Neural cell (in vitro differentiated cells): ENCODE results near the gene DAPK2. TPM values are rescaled to one million over a fixed set of nuclear protein-coding genes. Genes with fewer than 3 reads are reported as not detected.

ENCODE experiments used
- H2AFZ ChIP-seq: fragments of 200-600, 300-800 bp; sonication (generic), shearing (Covaris generic); 2 replicates; pipeline ENCODE4 v1.6.0; 2014; ENCODE audit warnings: low read depth, mild to moderate bottlenecking, antibody characterized with exemption, low read length, moderate library complexity
- H3F3A ChIP-seq: fragments of 200-600 bp; shearing (Covaris generic); 2 replicates; pipeline ENCODE4 v1.6.1; 2016; ENCODE audit warnings: mild to moderate bottlenecking, moderate library complexity, mixed read lengths, antibody characterized with exemption, low read length; ENCODE audit not compliant: insufficient read depth, poor library complexity, severe bottlenecking
- H3K27ac ChIP-seq: fragments of 200-600, 300-800 bp; sonication (generic), shearing (Covaris generic); 2 replicates; pipeline ENCODE4 v1.5.1; 2014; ENCODE audit warnings: mild to moderate bottlenecking, low read length, moderate library complexity
- H3K27me3 ChIP-seq: fragments of 300-800, 200-600 bp; sonication (generic), shearing (Covaris generic); 2 replicates; pipeline ENCODE4 v1.6.0; 2014; ENCODE audit warnings: mild to moderate bottlenecking, low read depth, low read length, moderate library complexity; ENCODE audit not compliant: insufficient read depth
- H3K36me3 ChIP-seq: fragments of 300-800, 200-600 bp; sonication (generic), shearing (Covaris generic); 2 replicates; pipeline ENCODE4 v1.5.1; 2014; ENCODE audit warnings: mild to moderate bottlenecking, antibody characterized with exemption, low read length, moderate library complexity; ENCODE audit not compliant: insufficient read depth
- H3K4me2 ChIP-seq: fragments of 300-800, 200-600 bp; sonication (generic), shearing (Covaris generic); 2 replicates; pipeline ENCODE4 v1.6.0; 2014; ENCODE audit warnings: mild to moderate bottlenecking, low read length
- H3K4me3 ChIP-seq: fragments of 300-800, 200-600 bp; sonication (generic), shearing (Covaris generic); 2 replicates; pipeline ENCODE4 v1.5.1; 2014; ENCODE audit warnings: mild to moderate bottlenecking, low read length, moderate library complexity
- H3K79me2 ChIP-seq: fragments of 200-600 bp; shearing (Covaris generic); replicated peaks from 2 replicates; pipeline ENCODE4 v1.6.0; 2014; ENCODE audit warnings: mild to moderate bottlenecking, low read length, moderate library complexity; ENCODE audit not compliant: insufficient read depth
- H3K9ac ChIP-seq: fragments of 300-800, 200-600 bp; sonication (generic), shearing (Covaris generic); 2 replicates; pipeline ENCODE4 v1.6.1; 2016; ENCODE audit warnings: mild to moderate bottlenecking, low read length, mixed read lengths
- H3K9me2 ChIP-seq: fragments of 200-600 bp; shearing (Covaris generic); 2 replicates; pipeline ENCODE4 v1.6.1; 2016; ENCODE audit warnings: mild to moderate bottlenecking, low read length, mixed read lengths; ENCODE audit not compliant: insufficient read depth
- H3K9me3 ChIP-seq: fragments of 200-600, 300-800 bp; sonication (generic), shearing (Covaris generic); 2 replicates; pipeline ENCODE4 v1.6.1; 2016; ENCODE audit warnings: mild to moderate bottlenecking, mixed run types, low read length, moderate library complexity, mixed read lengths
- H4K20me1 ChIP-seq: fragments of 200-600 bp; shearing (Covaris generic); 2 replicates; pipeline ENCODE4 v1.6.1; 2016; ENCODE audit warnings: mild to moderate bottlenecking, mixed run types; ENCODE audit not compliant: insufficient read depth
- CTCF ChIP-seq: fragments of 450-650 bp; IDR thresholded peaks from 2 replicates; pipeline ENCODE4 v1.5.1; 2014; ENCODE audit warnings: antibody characterized with exemption, mild to moderate bottlenecking, moderate library complexity; ENCODE audit not compliant: poor library complexity, severe bottlenecking
- EP300 ChIP-seq: fragments of 450-650 bp; conservative IDR thresholded peaks from 2 replicates; pipeline ENCODE4 v1.6.1; 2014; ENCODE audit warnings: antibody characterized with exemption, mild to moderate bottlenecking, moderate library complexity; ENCODE audit not compliant: poor library complexity, severe bottlenecking
- EZH2 ChIP-seq: fragments of 200-600, 300-800 bp; shearing (Covaris generic), sonication (generic); IDR thresholded peaks from 2 replicates; pipeline ENCODE4 v1.6.1; 2014; ENCODE audit warnings: antibody characterized with exemption, low read length, borderline replicate concordance, mild to moderate bottlenecking; ENCODE audit not compliant: insufficient read depth, poor library complexity, severe bottlenecking
- MXI1 ChIP-seq: fragments of 450-650 bp; conservative IDR thresholded peaks from 2 replicates; pipeline ENCODE4 v1.6.1; 2014; ENCODE audit warnings: antibody characterized with exemption, mild to moderate bottlenecking; ENCODE audit not compliant: poor library complexity, severe bottlenecking
- POLR2AphosphoS5 ChIP-seq: IDR thresholded peaks from 2 replicates; pipeline ENCODE4 v1.6.1; 2012
- RAD21 ChIP-seq: fragments of 450-650 bp; conservative IDR thresholded peaks from 2 replicates; pipeline ENCODE4 v1.6.1; 2014; ENCODE audit warnings: antibody characterized with exemption, mild to moderate bottlenecking, moderate library complexity
- REST ChIP-seq: IDR thresholded peaks from 2 replicates; pipeline ENCODE4 v1.6.1; 2012; ENCODE audit warnings: borderline replicate concordance
- SMC3 ChIP-seq: fragments of 450-650 bp; conservative IDR thresholded peaks from 2 replicates; pipeline ENCODE4 v1.6.1; 2014; ENCODE audit warnings: antibody characterized with exemption, mild to moderate bottlenecking, moderate library complexity; ENCODE audit not compliant: poor library complexity
- TAF1 ChIP-seq: IDR thresholded peaks from 2 replicates; pipeline ENCODE4 v1.6.1; 2012; ENCODE audit warnings: low read depth
- polyA plus RNA-seq: library from polyadenylated mRNA; depleted of rRNA; stranded (reverse); fragments of >200 nt; gene quantifications from 2 replicates; pipeline ENCODE4 v1.2.3, GENCODE V29; 2014

DAPK2 gene
- polyA plus RNA-seq, 1 donor from 2014 or later, result 0.78 TPM

- Histone ChIP-seq H3K9me2 (no peaks in the 10 kb centered on the region), H3K36me3 (no peaks in the 10 kb centered on the region), H3K27ac (no peak overlapping the region)
Observed at GRCh38 chr15:63870043-63870394, 176.3 kb downstream of the DAPK2 start.

DNA sequence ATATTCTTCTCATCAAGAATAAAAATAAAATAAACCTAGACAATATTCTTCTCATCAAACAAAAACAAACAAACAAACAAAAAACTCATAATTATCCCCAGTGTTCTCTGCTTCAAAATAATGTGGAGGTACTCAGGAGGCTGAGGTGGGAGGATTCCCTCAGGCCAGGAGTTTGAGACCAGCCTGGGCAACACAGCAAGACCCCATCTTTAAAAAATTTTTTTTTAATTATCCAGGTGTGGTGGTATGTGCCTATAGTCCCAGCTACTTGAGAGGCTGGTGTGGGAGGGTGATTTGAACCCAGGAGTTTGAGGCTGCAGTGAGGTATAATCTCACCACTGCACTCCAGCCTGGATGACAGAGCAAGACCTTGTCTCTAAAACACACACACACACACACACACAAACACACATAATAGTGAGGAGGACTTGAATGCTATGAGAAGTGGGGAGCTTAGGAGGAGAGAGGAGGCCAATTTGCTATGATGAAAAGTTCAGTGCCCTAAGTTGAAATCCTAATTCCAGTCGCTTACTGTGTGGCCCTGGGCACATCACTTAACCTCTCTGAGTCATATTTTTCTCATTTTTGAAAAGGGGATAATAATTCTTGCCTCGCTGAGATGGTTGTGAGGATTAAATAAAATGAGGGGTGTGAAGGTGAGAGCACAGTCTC lies 176.8 kb downstream of the DAPK2 start:
- Histone ChIP-seq H3K27me3 (no peaks in the 10 kb centered on the region), H3K9me3 (no peaks in the 10 kb centered on the region), H3K4me3 (no peak overlapping the region), H3K27ac (no peak overlapping the region), H3K9ac (no peak overlapping the region), H3K36me3 (no peaks in the 10 kb centered on the region), H4K20me1 (no peaks in the 10 kb centered on the region), H3K79me2 (no peaks in the 10 kb centered on the region), H2AFZ (no peak overlapping the region), H3K4me2 (no peak overlapping the region), H3F3A (no peaks in the 10 kb centered on the region), H3K9me2 (no peaks in the 10 kb centered on the region)
- TF ChIP-seq SMC3 (no peak), MXI1 (no peak), RAD21 (no peak), EZH2 (no peak), CTCF (no peak), TAF1 (no peak), EP300 (no peak), POLR2AphosphoS5 (no peak)

More at GRCh38 chr15:63870043-63870394, 176.3 kb downstream of the DAPK2 start:
- no peaks in the 10 kb centered on the region for H3F3A ChIP-seq
- H2AFZ ChIP-seq, result no peak overlapping the region
- no peak overlapping the region for H3K4me2 ChIP-seq
- no peak for TF ChIP-seq TAF1
- no peak for TF ChIP-seq EP300
- no peak for TF ChIP-seq CTCF
- TF ChIP-seq REST, result no peak
- TF ChIP-seq RAD21, result no peak
- TF ChIP-seq POLR2AphosphoS5, result no peak
- no peak for TF ChIP-seq MXI1
- TF ChIP-seq EZH2, result no peak
- TF ChIP-seq SMC3, result no peak
- no peaks in the 10 kb centered on the region for H3K9me3 ChIP-seq
- H3K9ac ChIP-seq, result no peak overlapping the region
- no peaks in the 10 kb centered on the region for H3K79me2 ChIP-seq
- no peaks in the 10 kb centered on the region for H3K27me3 ChIP-seq
- no peak overlapping the region for H3K4me3 ChIP-seq
- no peaks in the 10 kb centered on the region for H4K20me1 ChIP-seq
